K562 (cell line): Measurements from ENCODE around the gene ZNF407. TPM values are rescaled to one million over a fixed set of nuclear protein-coding genes. Genes with fewer than 3 reads are reported as not detected.

Source experiments
- ATAC-seq: fragments of 200-7000 bp; cut with Tn5 transposase; 3 replicates; pipeline ENCODE4 v1.9.1; 2020; ENCODE audit warnings: moderate library complexity
- BruUV-seq: library from RNA; stranded (reverse); fragments of 400-500 nt; replicated peaks from 2 replicates; lab custom pipeline; 2021; lab: Mats Ljungman, UMichigan
- CTCF ChIA-PET: fragments of 300-600 bp; formaldehyde crosslinking; extraction: SDS; loops from one replicate; lab custom pipeline; 2021; ENCODE audit warnings: low intra/inter-chr PET ratio; lab: Yijun Ruan, JAX
- POLR2A ChIA-PET: fragments of 300-600, 350-650 bp; sonication (Branson Sonifier 250); formaldehyde crosslinking; extraction: SDS; loops from one replicate; lab custom pipeline; 2021; ENCODE audit warnings: antibody characterized with exemption, inconsistent platforms; lab: Yijun Ruan, JAX
- DNase-seq, 4 experiments: peaks; one replicate each; pipeline versions ENCODE4 v3.0.0 to v3.0.0-alpha.2; 2011 to 2018; ENCODE audit warnings: low spot score in 3 of 4, mixed read lengths in 3 of 4; ENCODE audit errors: extremely low read depth in 1 of 4
- FAIRE-seq: peaks from 2 replicates; lab custom pipeline; 2011; peaks lifted over from hg19 to GRCh38; lab: Jason Lieb, UNC
- H2AFZ ChIP-seq: 2 replicates; pipeline ENCODE4 v1.6.0; 2011; ENCODE audit warnings: low read depth, low read length, control low read depth, inconsistent platforms
- H3K27ac ChIP-seq: fragments of 200-600 bp; 3 replicates; pipeline ENCODE4 v1.8.0; 2011; ENCODE audit warnings: low read depth, mild to moderate bottlenecking, control low read depth, inconsistent platforms, low read length, moderate library complexity, mixed read lengths; ENCODE audit errors: extremely low read depth
- H3K27me3 ChIP-seq, 2 experiments: fragments of 300-600 bp in 1 of 2; 2 replicates in 1 of 2; 3 replicates in 1 of 2; pipeline versions ENCODE4 v1.6.0 to v1.8.0; 2011; ENCODE audit warnings: inconsistent platforms in 2 of 2, low read length in 2 of 2, mild to moderate bottlenecking in 1 of 2, mixed read lengths in 1 of 2, moderate library complexity in 1 of 2; ENCODE audit not compliant: control insufficient read depth in 2 of 2, insufficient read depth in 2 of 2
- H3K36me3 ChIP-seq: fragments of 300-600 bp; 3 replicates; pipeline ENCODE4 v1.8.0; 2011; ENCODE audit warnings: mild to moderate bottlenecking, low read length, inconsistent platforms; ENCODE audit not compliant: control insufficient read depth, insufficient read depth
- H3K4me1 ChIP-seq, 2 experiments: fragments of 200-600 bp in 1 of 2; replicated peaks in 1 of 2; 2 replicates in 1 of 2; 3 replicates in 1 of 2; pipeline versions ENCODE4 v1.5.1 to v1.8.0; 2011; ENCODE audit warnings: inconsistent platforms in 2 of 2, low read length in 2 of 2, mild to moderate bottlenecking in 1 of 2, mixed read lengths in 1 of 2, moderate library complexity in 1 of 2; ENCODE audit not compliant: control insufficient read depth in 2 of 2, insufficient read depth in 2 of 2
- H3K4me2 ChIP-seq: 2 replicates; pipeline ENCODE4 v1.6.1; 2011; ENCODE audit warnings: low read length, control low read depth, inconsistent platforms, mixed read lengths; ENCODE audit not compliant: insufficient read depth
- H3K4me3 ChIP-seq: fragments of 200-600 bp; sonication (generic), shearing (Covaris generic); 2 replicates; pipeline ENCODE4 v1.5.1; 2016; ENCODE audit warnings: control low read depth, inconsistent platforms
- H3K79me2 ChIP-seq: fragments of 200-600 bp; 3 replicates; pipeline ENCODE4 v1.8.0; 2011; ENCODE audit warnings: low read length, inconsistent platforms; ENCODE audit not compliant: control insufficient read depth, insufficient read depth
- H3K9ac ChIP-seq, 2 experiments: 2 replicates each; pipeline versions ENCODE4 v1.6.0 to v1.6.1; 2011; ENCODE audit warnings: low read depth in 2 of 2, low read length in 2 of 2, control low read depth in 1 of 2, inconsistent platforms in 1 of 2, mild to moderate bottlenecking in 1 of 2, mixed read lengths in 1 of 2; ENCODE audit not compliant: insufficient read depth in 1 of 2
- H3K9me1 ChIP-seq: one replicate; pipeline ENCODE4 v1.6.0; 2011; ENCODE audit warnings: inconsistent platforms, mild to moderate bottlenecking, low read length, moderate library complexity; ENCODE audit not compliant: control insufficient read depth, insufficient read depth
- H3K9me3 ChIP-seq: replicated peaks from 2 replicates; pipeline ENCODE4 v1.5.1; 2011; ENCODE audit warnings: low read depth, low read length, inconsistent platforms; ENCODE audit not compliant: control insufficient read depth, insufficient read depth
- H4K20me1 ChIP-seq: replicated peaks from 2 replicates; pipeline ENCODE4 v1.6.1; 2011; ENCODE audit warnings: low read length, inconsistent platforms, mixed read lengths; ENCODE audit not compliant: control insufficient read depth, insufficient read depth
- BRCA1 ChIP-seq, 2 experiments: fragments of 450-650 bp in 1 of 2; sonication (generic) in 1 of 2; formaldehyde crosslinking in 1 of 2; IDR thresholded peaks; 2 replicates each; pipeline versions ENCODE4 v1.5.0 to v1.6.1; 2017 to 2020; ENCODE audit warnings: mild to moderate bottlenecking in 1 of 2, missing genetic modification reagents in 1 of 2
- SIX5 ChIP-seq, 2 experiments: IDR thresholded peaks; 2 replicates each; pipeline ENCODE4 v1.6.1; 2011; ENCODE audit warnings: low read length in 2 of 2, borderline replicate concordance in 1 of 2, low read depth in 1 of 2, mild to moderate bottlenecking in 1 of 2, moderate library complexity in 1 of 2; ENCODE audit not compliant: insufficient read depth in 1 of 2
- WGBS: fragments of 100-300 bp; shearing (Covaris generic); methylation state at CpG from one replicate; pipeline ENCODE4 v1.1.6; 2016; ENCODE audit warnings: low coverage, mixed read lengths; ENCODE audit not compliant: insufficient coverage; ENCODE audit errors: missing lambda C conversion rate; 5-methylcytosine and 5-hydroxymethylcytosine counted together
- in situ Hi-C: fragments of 300-500 bp; cut with MboI; formaldehyde crosslinking; loops from 4 replicates; pipeline ENCODE4 v1.15.0; 2018; ENCODE audit warnings: inconsistent platforms, mixed read lengths
- intact Hi-C: fragments of 100-400 bp; cut with micrococcal nuclease; formaldehyde crosslinking; loops from 2 replicates; pipeline ENCODE4 v1.14.2; 2022
- polyA plus RNA-seq, 8 experiments: library from polyadenylated mRNA; depleted of rRNA in 4 of 8; stranded (reverse) in 5 of 8; unstranded in 3 of 8; fragments of >200 nt; fragmentation: Nextera tagmentation in 2 of 8; fragmentation: Illumina TruSeq in 1 of 8; extraction: Ambion mirVana in 2 of 8; extraction: Trizol in 1 of 8; gene quantifications; 2 replicates each; pipeline versions ENCODE4 v1.2.1 to v1.2.3, GENCODE V29; 2011 to 2014; ENCODE audit warnings: inconsistent platforms in 1 of 8, missing spikeins in 1 of 8
- total RNA-seq, 7 experiments: library from RNA; depleted of rRNA in 6 of 7; stranded (reverse); fragments of >200 nt in 6 of 7; fragmentation: Illumina TruSeq in 2 of 7; extraction: Trizol in 2 of 7; gene quantifications; 2 replicates each; pipeline versions ENCODE4 v1.2.1 to v1.2.3, GENCODE V29; 2011 to 2021; ENCODE audit warnings: low replicate concordance in 1 of 7
- TF ChIP-seq, protein P1 (sequence below), 2 experiments: fragments of 450-650 bp in 1 of 2; sonication (generic) in 1 of 2; formaldehyde crosslinking in 1 of 2; IDR thresholded peaks; 2 replicates each; pipeline versions ENCODE4 v1.7.1 to v1.9.0; 2016 to 2022; ENCODE audit warnings: inconsistent platforms in 1 of 2, mild to moderate bottlenecking in 1 of 2, missing genetic modification reagents in 1 of 2

The ZNF407 gene
- total and polyA plus RNA-seq, 9 of the 15 experiments (the other 6 are each of a cell fraction or from before 2014, with no cell fraction given), result 0.21 to 5.4 (median 2.3) TPM

- no peaks in the 10 kb centered on the region for H3K36me3 ChIP-seq
- no peaks in the 10 kb centered on the region for H3K9me1 ChIP-seq
- no peak overlapping the region for H3K9ac ChIP-seq
- no peak overlapping the region for H3K27ac ChIP-seq
- H3K27me3 ChIP-seq, result no peaks in the 10 kb centered on the region
- no peaks in the 10 kb centered on the region for H3K4me1 ChIP-seq
- no peaks in the 10 kb centered on the region for H3K79me2 ChIP-seq
- CTCF ChIA-PET, result interaction anchor here (0.8 kb wide), 1 partner anchor 827 kb away, joined by 5 read pairs; no protein-coding TSS in a partner anchor
- FAIRE-seq (no peak), DNase-seq (no peak), ATAC-seq (no peak)
- BruUV-seq, result no TSS peak
- H4K20me1 ChIP-seq, result no peaks in the 10 kb centered on the region
- 54% methylated on average over 8 of the region's 8 CpGs for WGBS
- no peak overlapping the region for H2AFZ ChIP-seq
- intact Hi-C loops, result loop anchor here (5.0 to 10.0 kb wide), 4 partner anchors 153 to 1076 kb away; no protein-coding TSS in a partner anchor
- no peak overlapping the region for H3K4me3 ChIP-seq
- H3K4me2 ChIP-seq, result no peak overlapping the region
- POLR2A ChIA-PET, result no interaction called here
- no peaks in the 10 kb centered on the region for H3K9me3 ChIP-seq
- no peak for TF ChIP-seq SIX5 (IDR thresholded peaks at IDR 0.05; ENCODE audit: borderline replicate concordance in 1 of 2, insufficient read depth in 1 of 2, low read depth in 1 of 2, low read length in 2 of 2)
- no peak for TF ChIP-seq BRCA1 (IDR thresholded peaks at IDR 0.05)
- TF ChIP-seq BRCA1 (CRISPR knock-in tag; IDR thresholded peaks at IDR 0.05), result no peak
- TF ChIP-seq, protein P1, sequence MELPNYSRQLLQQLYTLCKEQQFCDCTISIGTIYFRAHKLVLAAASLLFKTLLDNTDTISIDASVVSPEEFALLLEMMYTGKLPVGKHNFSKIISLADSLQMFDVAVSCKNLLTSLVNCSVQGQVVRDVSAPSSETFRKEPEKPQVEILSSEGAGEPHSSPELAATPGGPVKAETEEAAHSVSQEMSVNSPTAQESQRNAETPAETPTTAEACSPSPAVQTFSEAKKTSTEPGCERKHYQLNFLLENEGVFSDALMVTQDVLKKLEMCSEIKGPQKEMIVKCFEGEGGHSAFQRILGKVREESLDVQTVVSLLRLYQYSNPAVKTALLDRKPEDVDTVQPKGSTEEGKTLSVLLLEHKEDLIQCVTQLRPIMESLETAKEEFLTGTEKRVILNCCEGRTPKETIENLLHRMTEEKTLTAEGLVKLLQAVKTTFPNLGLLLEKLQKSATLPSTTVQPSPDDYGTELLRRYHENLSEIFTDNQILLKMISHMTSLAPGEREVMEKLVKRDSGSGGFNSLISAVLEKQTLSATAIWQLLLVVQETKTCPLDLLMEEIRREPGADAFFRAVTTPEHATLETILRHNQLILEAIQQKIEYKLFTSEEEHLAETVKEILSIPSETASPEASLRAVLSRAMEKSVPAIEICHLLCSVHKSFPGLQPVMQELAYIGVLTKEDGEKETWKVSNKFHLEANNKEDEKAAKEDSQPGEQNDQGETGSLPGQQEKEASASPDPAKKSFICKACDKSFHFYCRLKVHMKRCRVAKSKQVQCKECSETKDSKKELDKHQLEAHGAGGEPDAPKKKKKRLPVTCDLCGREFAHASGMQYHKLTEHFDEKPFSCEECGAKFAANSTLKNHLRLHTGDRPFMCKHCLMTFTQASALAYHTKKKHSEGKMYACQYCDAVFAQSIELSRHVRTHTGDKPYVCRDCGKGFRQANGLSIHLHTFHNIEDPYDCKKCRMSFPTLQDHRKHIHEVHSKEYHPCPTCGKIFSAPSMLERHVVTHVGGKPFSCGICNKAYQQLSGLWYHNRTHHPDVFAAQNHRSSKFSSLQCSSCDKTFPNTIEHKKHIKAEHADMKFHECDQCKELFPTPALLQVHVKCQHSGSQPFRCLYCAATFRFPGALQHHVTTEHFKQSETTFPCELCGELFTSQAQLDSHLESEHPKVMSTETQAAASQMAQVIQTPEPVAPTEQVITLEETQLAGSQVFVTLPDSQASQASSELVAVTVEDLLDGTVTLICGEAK (IDR thresholded peaks at IDR 0.05), result no peak
- TF ChIP-seq, protein P1 (CRISPR knock-in tag; IDR thresholded peaks at IDR 0.05), result no peak
- in situ Hi-C loops, result loop anchor here (25.0 kb wide), 2 partner anchors 836 to 1711 kb away; no protein-coding TSS in a partner anchor
Measured at GRCh38 chr18:74651327-74652128, 53.9 kb downstream of the ZNF407 start.
